Smooth muscle cell of the brain vasculature (primary cell): ENCODE data around the gene NAIP.
"Not testable (repeated sequence)": the region's sequence is repeated elsewhere in the genome, so short reads cannot be mapped to it uniquely, and the experiment has no call there.

Source experiments
- DNase-seq: peaks from one replicate; pipeline ENCODE4 v3.0.0-alpha.2; 2012; ENCODE audit warnings: low read depth, low spot score

The NAIP gene, protein sequence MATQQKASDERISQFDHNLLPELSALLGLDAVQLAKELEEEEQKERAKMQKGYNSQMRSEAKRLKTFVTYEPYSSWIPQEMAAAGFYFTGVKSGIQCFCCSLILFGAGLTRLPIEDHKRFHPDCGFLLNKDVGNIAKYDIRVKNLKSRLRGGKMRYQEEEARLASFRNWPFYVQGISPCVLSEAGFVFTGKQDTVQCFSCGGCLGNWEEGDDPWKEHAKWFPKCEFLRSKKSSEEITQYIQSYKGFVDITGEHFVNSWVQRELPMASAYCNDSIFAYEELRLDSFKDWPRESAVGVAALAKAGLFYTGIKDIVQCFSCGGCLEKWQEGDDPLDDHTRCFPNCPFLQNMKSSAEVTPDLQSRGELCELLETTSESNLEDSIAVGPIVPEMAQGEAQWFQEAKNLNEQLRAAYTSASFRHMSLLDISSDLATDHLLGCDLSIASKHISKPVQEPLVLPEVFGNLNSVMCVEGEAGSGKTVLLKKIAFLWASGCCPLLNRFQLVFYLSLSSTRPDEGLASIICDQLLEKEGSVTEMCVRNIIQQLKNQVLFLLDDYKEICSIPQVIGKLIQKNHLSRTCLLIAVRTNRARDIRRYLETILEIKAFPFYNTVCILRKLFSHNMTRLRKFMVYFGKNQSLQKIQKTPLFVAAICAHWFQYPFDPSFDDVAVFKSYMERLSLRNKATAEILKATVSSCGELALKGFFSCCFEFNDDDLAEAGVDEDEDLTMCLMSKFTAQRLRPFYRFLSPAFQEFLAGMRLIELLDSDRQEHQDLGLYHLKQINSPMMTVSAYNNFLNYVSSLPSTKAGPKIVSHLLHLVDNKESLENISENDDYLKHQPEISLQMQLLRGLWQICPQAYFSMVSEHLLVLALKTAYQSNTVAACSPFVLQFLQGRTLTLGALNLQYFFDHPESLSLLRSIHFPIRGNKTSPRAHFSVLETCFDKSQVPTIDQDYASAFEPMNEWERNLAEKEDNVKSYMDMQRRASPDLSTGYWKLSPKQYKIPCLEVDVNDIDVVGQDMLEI (N-terminal part only)

DNA sequence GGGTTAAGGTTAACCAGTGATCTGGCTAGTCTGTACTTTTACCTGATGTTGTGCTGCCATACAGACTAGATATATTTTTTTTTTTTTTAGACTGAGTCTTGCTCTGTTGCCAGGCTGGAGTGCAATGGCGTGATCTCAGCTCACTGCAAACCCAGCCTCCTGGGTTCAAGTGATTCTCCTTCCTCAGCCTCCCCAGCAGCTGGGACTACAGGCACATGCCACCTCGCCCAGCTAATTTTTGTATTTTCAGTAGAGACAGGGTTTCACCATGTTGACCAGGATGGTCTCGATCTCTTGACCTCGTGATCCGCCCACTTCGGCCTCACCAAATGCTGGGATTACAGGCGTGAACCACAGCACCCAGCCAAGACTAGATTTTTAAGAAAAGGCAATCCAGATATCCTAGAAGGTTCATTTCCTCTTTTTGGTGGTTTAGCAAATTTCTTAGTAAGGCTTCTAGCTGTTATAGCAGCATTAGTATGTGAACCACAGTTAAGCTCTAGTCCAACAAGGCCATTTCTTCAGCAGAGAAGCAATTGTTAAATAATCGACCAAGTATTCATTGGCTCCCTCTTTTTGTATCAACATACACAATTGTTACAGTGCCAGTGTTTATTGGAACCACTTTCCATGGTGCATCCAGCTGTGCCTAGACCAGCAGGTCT is at the start of gene NAIP:
NAIP (minus strand) TSS at position 51 of the 665 bp plus-strand sequence. CDS start 12,424 bp downstream, outside the sequence.
- DNase-seq = not testable (repeated sequence)

- DNase-seq = not testable (repeated sequence)
Measured at GRCh38 chr5:71067262-71067928, 42.3 kb upstream of the NAIP start, which contains the start of gene GTF2H2. Gene GTF2H2, minus strand, starts transcription at chr5:71067676. Its CDS starts 4,913 bp downstream, at chr5:71062763.

- not testable (repeated sequence) for DNase-seq
Measured at GRCh38 chr5:71061322-71061721, 36.2 kb upstream of the NAIP start.

GRCh38 chr5:71059426-71059825 is 34.3 kb upstream of the NAIP start:
- not testable (repeated sequence) for DNase-seq

DNA sequence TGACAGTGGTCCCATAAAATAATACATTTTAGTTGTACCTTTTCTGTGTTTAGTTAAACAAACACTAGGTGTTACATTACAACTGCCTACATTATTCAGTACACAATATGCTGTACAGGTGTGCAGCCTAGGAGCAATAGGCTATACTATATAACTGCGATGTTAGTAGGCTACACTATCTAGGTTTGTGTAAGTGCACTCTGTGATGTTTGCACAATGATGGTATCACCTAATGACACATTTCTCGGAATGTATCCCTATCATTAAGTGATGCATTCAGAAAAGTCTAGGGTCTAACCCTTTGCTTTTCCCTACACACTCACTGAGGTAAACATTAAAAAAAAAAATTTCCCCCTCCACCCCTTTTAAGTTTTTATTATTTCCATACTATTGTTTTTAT is 19.7 kb upstream of the NAIP start:
- not testable (repeated sequence) for DNase-seq

GRCh38 chr5:71044128-71044527 is 19.0 kb upstream of the NAIP start:
- not testable (repeated sequence) for DNase-seq

GRCh38 chr5:71031046-71031776 is 6.1 kb upstream of the NAIP start:
- not testable (repeated sequence) for DNase-seq

DNA sequence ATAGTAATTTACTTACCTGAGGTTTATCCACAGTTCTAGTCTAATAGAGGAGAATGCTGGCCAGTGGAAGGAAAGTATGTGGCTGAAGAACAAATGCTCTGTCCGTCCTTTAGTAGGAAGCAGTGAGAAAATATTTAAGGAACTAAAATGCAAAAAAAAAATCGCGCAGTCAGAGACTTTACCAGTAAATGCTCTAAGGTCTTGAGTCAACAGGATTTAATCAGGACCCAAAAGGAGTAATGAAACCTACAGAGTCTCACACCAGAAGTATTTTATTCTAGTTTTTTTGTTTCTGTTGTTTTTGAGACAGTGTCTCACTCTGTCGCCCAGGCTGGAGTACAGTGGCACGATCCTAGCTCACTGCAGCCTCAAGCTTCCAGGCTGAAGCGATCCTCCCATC is 4.5 kb downstream of the NAIP start:
- DNase-seq = not testable (repeated sequence)

DNA sequence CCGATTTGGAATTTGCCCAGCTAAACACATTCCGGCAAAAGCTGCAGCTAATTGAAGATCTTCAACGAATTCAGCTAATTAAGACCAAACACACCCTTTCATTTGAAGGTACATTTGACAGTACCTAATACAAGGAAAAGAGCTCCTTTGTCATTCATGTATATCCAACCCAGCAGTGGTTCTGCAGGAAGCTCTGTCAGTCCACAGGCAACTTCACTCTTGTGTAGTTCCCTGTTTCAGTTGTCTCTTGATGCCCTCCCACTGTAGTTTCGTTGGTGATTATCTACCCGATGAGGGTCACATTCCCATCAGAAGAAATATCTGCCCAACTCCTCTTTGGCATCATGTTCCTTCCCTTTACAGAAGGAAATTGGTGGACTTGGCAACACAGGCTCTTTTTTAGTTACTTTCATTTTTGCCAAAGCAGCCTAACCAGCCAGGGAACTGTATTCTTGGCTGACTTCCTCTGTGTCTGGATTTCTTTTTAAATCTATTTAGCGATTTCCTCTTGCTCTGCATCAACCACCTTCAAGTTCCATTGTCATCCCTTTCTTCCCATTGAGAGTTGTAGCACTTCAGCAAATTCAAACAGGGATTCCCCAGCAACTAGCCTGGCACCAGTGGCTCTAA is 6.6 kb downstream of the NAIP start:
- DNase-seq = not testable (repeated sequence)

- DNase-seq = no peak
Measured at GRCh38 chr5:71014176-71014575, 11.0 kb downstream of the NAIP start.

GRCh38 chr5:71013575-71013974 is 11.6 kb downstream of the NAIP start:
- no peak for DNase-seq

- DNase-seq = no peak
Measured at GRCh38 chr5:71011194-71011792, 13.8 kb downstream of the NAIP start.

- not testable (repeated sequence) for DNase-seq
Measured at GRCh38 chr5:71006983-71007382, 18.2 kb downstream of the NAIP start.

DNA sequence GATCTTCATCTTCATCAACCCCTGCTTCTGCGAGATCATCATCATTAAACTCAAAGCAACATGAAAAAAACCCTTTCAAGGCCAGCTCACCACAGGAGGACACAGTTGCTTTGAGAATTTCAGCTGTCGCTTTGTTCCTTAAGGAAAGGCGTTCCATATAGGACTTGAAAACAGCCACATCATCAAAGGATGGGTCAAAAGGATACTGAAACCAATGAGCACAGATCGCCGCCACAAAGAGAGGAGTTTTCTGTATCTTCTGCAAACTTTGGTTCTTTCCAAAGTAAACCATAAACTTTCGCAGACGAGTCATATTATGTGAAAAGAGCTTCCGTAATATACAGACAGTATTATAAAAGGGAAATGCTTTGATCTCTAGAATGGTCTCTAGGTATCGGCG is 40.3 kb downstream of the NAIP start:
- DNase-seq = not testable (repeated sequence)

DNA sequence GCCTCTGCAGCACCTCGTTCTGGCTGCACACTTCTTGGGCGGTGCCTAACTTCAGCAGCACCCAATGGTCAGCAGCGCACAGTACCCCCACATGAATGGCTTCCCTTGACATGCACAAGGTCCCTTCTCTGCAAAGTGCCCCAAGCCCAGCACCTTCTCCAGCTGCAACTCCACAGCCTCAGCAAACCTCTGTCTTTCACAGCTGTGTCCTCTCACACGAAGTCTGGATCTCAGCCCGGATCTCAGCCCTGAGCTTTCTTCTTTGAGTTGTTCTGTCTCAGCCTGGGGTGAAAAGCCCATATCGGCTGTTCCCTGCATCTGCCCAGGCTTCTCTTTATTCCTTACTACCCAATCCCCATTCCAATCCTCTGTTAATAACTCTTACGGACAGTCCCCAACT is 57.9 kb downstream of the NAIP start:
- DNase-seq = not testable (repeated sequence)

DNA sequence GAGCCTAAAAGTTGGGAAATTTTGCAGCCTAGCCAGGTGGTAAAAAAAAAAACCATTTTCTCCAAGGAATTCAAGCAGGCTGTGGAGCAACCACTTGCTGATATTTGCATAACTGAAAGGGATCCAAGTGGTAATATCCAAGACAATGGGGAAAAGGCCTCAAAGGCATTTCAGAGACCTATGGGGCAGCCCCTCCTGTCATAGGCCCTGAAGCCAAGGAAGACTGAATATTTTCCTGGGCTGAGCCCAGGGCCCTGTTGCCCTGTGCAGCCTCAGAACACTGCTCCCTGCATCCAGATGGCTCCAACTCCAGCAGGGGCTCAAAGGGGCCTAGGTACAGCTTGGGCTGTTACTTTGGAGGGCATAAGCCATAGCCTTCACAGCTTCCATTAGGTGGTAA is 60.6 kb downstream of the NAIP start:
- not testable (repeated sequence) for DNase-seq

GRCh38 chr5:70953068-70953467 is 72.1 kb downstream of the NAIP start:
- DNase-seq = not testable (repeated sequence)

GRCh38 chr5:70932560-70932959 is 92.6 kb downstream of the NAIP start:
- not testable (repeated sequence) for DNase-seq

DNA sequence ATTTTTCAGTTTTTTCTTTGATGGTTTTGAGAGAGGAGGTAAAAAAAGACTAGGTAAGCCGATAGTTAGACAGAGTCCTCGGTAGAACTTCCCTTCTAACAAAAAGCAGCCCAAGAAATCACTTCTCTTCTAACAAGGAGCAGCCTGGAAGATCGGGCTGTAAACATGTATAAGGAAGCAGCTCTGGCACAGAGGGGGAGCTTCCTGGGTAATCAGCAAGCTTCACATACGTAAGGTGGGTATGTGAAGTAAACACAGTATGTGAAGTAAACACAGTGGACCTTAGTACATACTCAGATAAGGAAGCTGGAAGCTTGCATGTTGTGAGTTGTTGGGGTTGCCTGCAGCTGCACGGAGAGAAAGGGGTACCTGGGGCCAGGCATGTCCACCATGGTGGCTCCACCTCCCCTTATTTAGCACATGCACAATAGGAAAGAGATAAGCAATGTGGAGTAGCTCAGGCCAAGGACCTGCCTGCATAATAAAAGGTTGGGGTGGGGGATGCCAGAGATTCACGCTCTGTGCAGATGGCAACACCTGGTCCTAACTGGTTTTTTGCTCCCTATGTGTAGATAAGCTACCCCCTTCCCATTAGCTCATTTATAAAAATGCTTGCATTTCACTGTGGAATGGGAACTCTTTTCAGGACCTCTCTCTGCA is 93.3 kb downstream of the NAIP start:
- DNase-seq = not testable (repeated sequence)
